GM23338 (cell line): ENCODE results near the gene SREK1IP1. TPM values are rescaled to one million over a fixed set of nuclear protein-coding genes. Genes with fewer than 3 reads are reported as not detected.

Source experiments
- ATAC-seq: fragments of 200-7000 bp; cut with Tn5 transposase; 3 replicates; pipeline ENCODE4 v1.9.1; 2020
- DNase-seq: peaks from one replicate; pipeline ENCODE4 v3.0.0-alpha.2; 2015; ENCODE audit warnings: low spot score
- H2AFZ ChIP-seq: fragments of 200-600 bp; sonication (generic); 2 replicates; pipeline ENCODE4 v1.8.0; 2016; ENCODE audit warnings: antibody characterized with exemption, mild to moderate bottlenecking, moderate library complexity
- H3F3A ChIP-seq: fragments of 200-600 bp; sonication (generic); replicated peaks from 2 replicates; pipeline ENCODE4 v1.8.0; 2017; ENCODE audit warnings: antibody characterized with exemption, mixed run types, low read depth
- H3K27ac ChIP-seq: fragments of 200-600 bp; sonication (generic); 2 replicates; pipeline ENCODE4 v1.6.1; 2016; ENCODE audit warnings: low read depth
- H3K27me3 ChIP-seq: fragments of 200-600 bp; sonication (generic); 2 replicates; pipeline ENCODE4 v1.8.0; 2016; ENCODE audit warnings: mild to moderate bottlenecking, mixed run types, moderate library complexity; ENCODE audit not compliant: insufficient read depth
- H3K36me3 ChIP-seq: fragments of 200-600 bp; sonication (generic); 2 replicates; pipeline ENCODE4 v1.8.0; 2016; ENCODE audit warnings: mild to moderate bottlenecking; ENCODE audit not compliant: insufficient read depth
- H3K4me1 ChIP-seq: fragments of 200-600 bp; sonication (generic); 2 replicates; pipeline ENCODE4 v1.8.0; 2016; ENCODE audit warnings: mild to moderate bottlenecking, moderate library complexity; ENCODE audit not compliant: insufficient read depth
- H3K4me2 ChIP-seq: fragments of 200-600 bp; sonication (generic); 2 replicates; pipeline ENCODE4 v1.7.1; 2017; ENCODE audit warnings: mixed run types
- H3K4me3 ChIP-seq: fragments of 200-600 bp; sonication (generic); 2 replicates; pipeline ENCODE4 v1.6.1; 2016; ENCODE audit warnings: mixed run types
- H3K79me2 ChIP-seq: fragments of 200-600 bp; sonication (generic); replicated peaks from 2 replicates; pipeline ENCODE4 v1.8.0; 2017; ENCODE audit warnings: mild to moderate bottlenecking; ENCODE audit not compliant: insufficient read depth
- H3K9me2 ChIP-seq: fragments of 200-600 bp; sonication (generic); 2 replicates; pipeline ENCODE4 v1.8.0; 2017; ENCODE audit not compliant: insufficient read depth
- H4K20me1 ChIP-seq: fragments of 200-600 bp; sonication (generic); replicated peaks from 2 replicates; pipeline ENCODE4 v1.8.0; 2017; ENCODE audit warnings: mild to moderate bottlenecking; ENCODE audit not compliant: insufficient read depth
- H3K27ac Mint-ChIP-seq: 2 replicates; pipeline ENCODE4 v1.8.0; 2020; ENCODE audit warnings: inconsistent platforms, mild to moderate bottlenecking, moderate library complexity, mixed read lengths
- H3K27me3 Mint-ChIP-seq: 3 replicates; pipeline ENCODE4 v1.8.0; 2022; ENCODE audit warnings: low read depth, mild to moderate bottlenecking, moderate library complexity, mixed read lengths, inconsistent platforms; ENCODE audit not compliant: insufficient read depth, poor library complexity
- H3K36me3 Mint-ChIP-seq: 3 replicates; pipeline ENCODE4 v1.8.0; 2021; ENCODE audit warnings: low read depth, mild to moderate bottlenecking, inconsistent platforms, moderate library complexity, mixed read lengths
- H3K4me1 Mint-ChIP-seq: 3 replicates; pipeline ENCODE4 v1.8.0; 2020; ENCODE audit warnings: mild to moderate bottlenecking, inconsistent platforms, mixed read lengths
- H3K4me3 Mint-ChIP-seq: 3 replicates; pipeline ENCODE4 v1.8.0; 2021; ENCODE audit warnings: moderate library complexity, mild to moderate bottlenecking, inconsistent platforms, mixed read lengths
- H3K9me3 Mint-ChIP-seq: 3 replicates; pipeline ENCODE4 v1.8.0; 2020; ENCODE audit warnings: moderate library complexity, mild to moderate bottlenecking, inconsistent platforms, mixed read lengths
- CREB1 ChIP-seq: fragments of 250-450 bp; sonication (Bioruptor Pico); IDR thresholded peaks from 2 replicates; pipeline ENCODE4 v1.5.0; 2020; ENCODE audit warnings: low read depth, mild to moderate bottlenecking, moderate library complexity
- EZH2 ChIP-seq: fragments of 200-600 bp; sonication (generic); IDR thresholded peaks from one replicate; pipeline ENCODE4 v1.8.0; 2017; ENCODE audit warnings: antibody characterized with exemption, mild to moderate bottlenecking, low read depth; ENCODE audit not compliant: unreplicated experiment
- EZH2phosphoT487 ChIP-seq: fragments of 200-600 bp; sonication (generic); IDR thresholded peaks from one replicate; pipeline ENCODE4 v1.8.1; 2018; ENCODE audit warnings: antibody characterized with exemption; ENCODE audit not compliant: unreplicated experiment
- JUNB ChIP-seq: IDR thresholded peaks from one replicate; pipeline ENCODE4 v1.6.1; 2016; ENCODE audit warnings: antibody characterized with exemption; ENCODE audit not compliant: unreplicated experiment
- NANOG ChIP-seq: IDR thresholded peaks from 2 replicates; pipeline ENCODE4 v1.6.1; 2016; ENCODE audit warnings: antibody characterized with exemption, borderline replicate concordance
- POLR2AphosphoS5 ChIP-seq: IDR thresholded peaks from 2 replicates; pipeline ENCODE4 v1.6.1; 2016; ENCODE audit warnings: antibody characterized with exemption, low read depth
- STAT1 ChIP-seq: IDR thresholded peaks from one replicate; pipeline ENCODE4 v1.6.1; 2016; ENCODE audit warnings: antibody characterized with exemption; ENCODE audit not compliant: unreplicated experiment
- ZNF114 ChIP-seq: fragments of 250-450 bp; sonication (Bioruptor Pico); IDR thresholded peaks from 2 replicates; pipeline ENCODE4 v1.5.0; 2020; ENCODE audit warnings: mild to moderate bottlenecking, moderate library complexity
- ZNF331 ChIP-seq: fragments of 250-450 bp; sonication (Bioruptor Pico); IDR thresholded peaks from 2 replicates; pipeline ENCODE4 v1.5.0; 2020; ENCODE audit warnings: low read depth, mild to moderate bottlenecking, moderate library complexity
- polyA plus RNA-seq: library from polyadenylated mRNA; unstranded; fragments of >200 nt; fragmentation: Nextera tagmentation; extraction: Ambion mirVana; gene quantifications from 2 replicates; pipeline ENCODE4 v1.2.1, GENCODE V29; 2016
- total RNA-seq: library from RNA; depleted of rRNA; stranded (reverse); fragments of >200 nt; shearing (Covaris generic); gene quantifications from 2 replicates; pipeline ENCODE4 v1.2.3, GENCODE V29; 2014
- TF ChIP-seq, protein P1 (sequence below): IDR thresholded peaks from 2 replicates; pipeline ENCODE4 v1.6.1; 2016; ENCODE audit warnings: antibody characterized with exemption
- TF ChIP-seq, protein P2 (sequence below): fragments of 250-450 bp; sonication (Bioruptor Pico); IDR thresholded peaks from 2 replicates; pipeline ENCODE4 v1.5.0; 2020; ENCODE audit warnings: mild to moderate bottlenecking, moderate library complexity
- TF ChIP-seq, protein P3 (sequence below): IDR thresholded peaks from one replicate; pipeline ENCODE4 v1.6.1; 2018; ENCODE audit warnings: antibody characterized with exemption; ENCODE audit not compliant: unreplicated experiment
- TF ChIP-seq, protein P4 (sequence below), 2 experiments: fragments of 200-600 bp in 1 of 2; sonication (generic) in 1 of 2; conservative IDR thresholded peaks; 2 replicates each; pipeline versions ENCODE4 v1.5.1 to v1.6.1; 2016 to 2017; ENCODE audit warnings: antibody characterized with exemption in 2 of 2, low read depth in 2 of 2, mild to moderate bottlenecking in 2 of 2, moderate library complexity in 1 of 2

The SREK1IP1 gene
- total and polyA plus RNA-seq, 2 experiments from 2014 or later, result 16.7 to 137 TPM

- no peak for ATAC-seq
Measured at GRCh38 chr5:64789457-64789856, 21.0 kb upstream of the SREK1IP1 start.

More at GRCh38 chr5:64789457-64789856, 21.0 kb upstream of the SREK1IP1 start:
- Histone ChIP-seq H3K4me1 (no peaks in the 10 kb centered on the region), H4K20me1 (no peaks in the 10 kb centered on the region), H2AFZ (no peak overlapping the region), H3K4me2 (no peak overlapping the region), H3K27me3 (no peaks in the 10 kb centered on the region), H3K79me2 (no peaks in the 10 kb centered on the region), H3K4me3 (no peak overlapping the region), H3F3A (no peaks in the 10 kb centered on the region), H3K36me3 (no peaks in the 10 kb centered on the region; the same call in 1 of the 2 replicates), H3K9me2 (no peaks in the 10 kb centered on the region), H3K27ac (no peak overlapping the region)
- H3K4me1 Mint-ChIP-seq, result no peaks in the 10 kb centered on the region
- TF ChIP-seq, protein P1, sequence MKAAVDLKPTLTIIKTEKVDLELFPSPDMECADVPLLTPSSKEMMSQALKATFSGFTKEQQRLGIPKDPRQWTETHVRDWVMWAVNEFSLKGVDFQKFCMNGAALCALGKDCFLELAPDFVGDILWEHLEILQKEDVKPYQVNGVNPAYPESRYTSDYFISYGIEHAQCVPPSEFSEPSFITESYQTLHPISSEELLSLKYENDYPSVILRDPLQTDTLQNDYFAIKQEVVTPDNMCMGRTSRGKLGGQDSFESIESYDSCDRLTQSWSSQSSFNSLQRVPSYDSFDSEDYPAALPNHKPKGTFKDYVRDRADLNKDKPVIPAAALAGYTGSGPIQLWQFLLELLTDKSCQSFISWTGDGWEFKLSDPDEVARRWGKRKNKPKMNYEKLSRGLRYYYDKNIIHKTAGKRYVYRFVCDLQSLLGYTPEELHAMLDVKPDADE, result no peak
- TF ChIP-seq EZH2, result no peak
- no peak for TF ChIP-seq CREB1 (CRISPR knock-in tag)
- no peak for TF ChIP-seq ZNF114 (CRISPR knock-in tag)
- TF ChIP-seq EZH2phosphoT487, result no peak
- TF ChIP-seq POLR2AphosphoS5, result no peak
- TF ChIP-seq STAT1, result no peak
- no peak for TF ChIP-seq ZNF331 (CRISPR knock-in tag)
- TF ChIP-seq, protein P2, sequence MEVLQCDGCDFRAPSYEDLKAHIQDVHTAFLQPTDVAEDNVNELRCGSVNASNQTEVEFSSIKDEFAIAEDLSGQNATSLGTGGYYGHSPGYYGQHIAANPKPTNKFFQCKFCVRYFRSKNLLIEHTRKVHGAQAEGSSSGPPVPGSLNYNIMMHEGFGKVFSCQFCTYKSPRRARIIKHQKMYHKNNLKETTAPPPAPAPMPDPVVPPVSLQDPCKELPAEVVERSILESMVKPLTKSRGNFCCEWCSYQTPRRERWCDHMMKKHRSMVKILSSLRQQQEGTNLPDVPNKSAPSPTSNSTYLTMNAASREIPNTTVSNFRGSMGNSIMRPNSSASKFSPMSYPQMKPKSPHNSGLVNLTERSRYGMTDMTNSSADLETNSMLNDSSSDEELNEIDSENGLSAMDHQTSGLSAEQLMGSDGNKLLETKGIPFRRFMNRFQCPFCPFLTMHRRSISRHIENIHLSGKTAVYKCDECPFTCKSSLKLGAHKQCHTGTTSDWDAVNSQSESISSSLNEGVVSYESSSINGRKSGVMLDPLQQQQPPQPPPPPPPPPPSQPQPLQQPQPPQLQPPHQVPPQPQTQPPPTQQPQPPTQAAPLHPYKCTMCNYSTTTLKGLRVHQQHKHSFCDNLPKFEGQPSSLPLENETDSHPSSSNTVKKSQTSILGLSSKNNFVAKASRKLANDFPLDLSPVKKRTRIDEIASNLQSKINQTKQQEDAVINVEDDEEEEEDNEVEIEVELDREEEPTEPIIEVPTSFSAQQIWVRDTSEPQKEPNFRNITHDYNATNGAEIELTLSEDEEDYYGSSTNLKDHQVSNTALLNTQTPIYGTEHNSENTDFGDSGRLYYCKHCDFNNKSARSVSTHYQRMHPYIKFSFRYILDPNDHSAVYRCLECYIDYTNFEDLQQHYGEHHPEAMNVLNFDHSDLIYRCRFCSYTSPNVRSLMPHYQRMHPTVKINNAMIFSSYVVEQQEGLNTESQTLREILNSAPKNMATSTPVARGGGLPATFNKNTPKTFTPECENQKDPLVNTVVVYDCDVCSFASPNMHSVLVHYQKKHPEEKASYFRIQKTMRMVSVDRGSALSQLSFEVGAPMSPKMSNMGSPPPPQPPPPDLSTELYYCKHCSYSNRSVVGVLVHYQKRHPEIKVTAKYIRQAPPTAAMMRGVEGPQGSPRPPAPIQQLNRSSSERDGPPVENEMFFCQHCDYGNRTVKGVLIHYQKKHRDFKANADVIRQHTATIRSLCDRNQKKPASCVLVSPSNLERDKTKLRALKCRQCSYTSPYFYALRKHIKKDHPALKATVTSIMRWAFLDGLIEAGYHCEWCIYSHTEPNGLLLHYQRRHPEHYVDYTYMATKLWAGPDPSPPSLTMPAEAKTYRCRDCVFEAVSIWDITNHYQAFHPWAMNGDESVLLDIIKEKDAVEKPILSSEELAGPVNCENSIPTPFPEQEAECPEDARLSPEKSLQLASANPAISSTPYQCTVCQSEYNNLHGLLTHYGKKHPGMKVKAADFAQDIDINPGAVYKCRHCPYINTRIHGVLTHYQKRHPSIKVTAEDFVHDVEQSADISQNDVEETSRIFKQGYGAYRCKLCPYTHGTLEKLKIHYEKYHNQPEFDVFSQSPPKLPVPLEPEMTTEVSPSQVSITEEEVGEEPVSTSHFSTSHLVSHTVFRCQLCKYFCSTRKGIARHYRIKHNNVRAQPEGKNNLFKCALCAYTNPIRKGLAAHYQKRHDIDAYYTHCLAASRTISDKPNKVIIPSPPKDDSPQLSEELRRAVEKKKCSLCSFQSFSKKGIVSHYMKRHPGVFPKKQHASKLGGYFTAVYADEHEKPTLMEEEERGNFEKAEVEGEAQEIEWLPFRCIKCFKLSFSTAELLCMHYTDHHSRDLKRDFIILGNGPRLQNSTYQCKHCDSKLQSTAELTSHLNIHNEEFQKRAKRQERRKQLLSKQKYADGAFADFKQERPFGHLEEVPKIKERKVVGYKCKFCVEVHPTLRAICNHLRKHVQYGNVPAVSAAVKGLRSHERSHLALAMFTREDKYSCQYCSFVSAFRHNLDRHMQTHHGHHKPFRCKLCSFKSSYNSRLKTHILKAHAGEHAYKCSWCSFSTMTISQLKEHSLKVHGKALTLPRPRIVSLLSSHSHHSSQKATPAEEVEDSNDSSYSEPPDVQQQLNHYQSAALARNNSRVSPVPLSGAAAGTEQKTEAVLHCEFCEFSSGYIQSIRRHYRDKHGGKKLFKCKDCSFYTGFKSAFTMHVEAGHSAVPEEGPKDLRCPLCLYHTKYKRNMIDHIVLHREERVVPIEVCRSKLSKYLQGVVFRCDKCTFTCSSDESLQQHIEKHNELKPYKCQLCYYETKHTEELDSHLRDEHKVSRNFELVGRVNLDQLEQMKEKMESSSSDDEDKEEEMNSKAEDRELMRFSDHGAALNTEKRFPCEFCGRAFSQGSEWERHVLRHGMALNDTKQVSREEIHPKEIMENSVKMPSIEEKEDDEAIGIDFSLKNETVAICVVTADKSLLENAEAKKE (CRISPR knock-in tag), result no peak
- no peak for TF ChIP-seq JUNB
- TF ChIP-seq, protein P3, sequence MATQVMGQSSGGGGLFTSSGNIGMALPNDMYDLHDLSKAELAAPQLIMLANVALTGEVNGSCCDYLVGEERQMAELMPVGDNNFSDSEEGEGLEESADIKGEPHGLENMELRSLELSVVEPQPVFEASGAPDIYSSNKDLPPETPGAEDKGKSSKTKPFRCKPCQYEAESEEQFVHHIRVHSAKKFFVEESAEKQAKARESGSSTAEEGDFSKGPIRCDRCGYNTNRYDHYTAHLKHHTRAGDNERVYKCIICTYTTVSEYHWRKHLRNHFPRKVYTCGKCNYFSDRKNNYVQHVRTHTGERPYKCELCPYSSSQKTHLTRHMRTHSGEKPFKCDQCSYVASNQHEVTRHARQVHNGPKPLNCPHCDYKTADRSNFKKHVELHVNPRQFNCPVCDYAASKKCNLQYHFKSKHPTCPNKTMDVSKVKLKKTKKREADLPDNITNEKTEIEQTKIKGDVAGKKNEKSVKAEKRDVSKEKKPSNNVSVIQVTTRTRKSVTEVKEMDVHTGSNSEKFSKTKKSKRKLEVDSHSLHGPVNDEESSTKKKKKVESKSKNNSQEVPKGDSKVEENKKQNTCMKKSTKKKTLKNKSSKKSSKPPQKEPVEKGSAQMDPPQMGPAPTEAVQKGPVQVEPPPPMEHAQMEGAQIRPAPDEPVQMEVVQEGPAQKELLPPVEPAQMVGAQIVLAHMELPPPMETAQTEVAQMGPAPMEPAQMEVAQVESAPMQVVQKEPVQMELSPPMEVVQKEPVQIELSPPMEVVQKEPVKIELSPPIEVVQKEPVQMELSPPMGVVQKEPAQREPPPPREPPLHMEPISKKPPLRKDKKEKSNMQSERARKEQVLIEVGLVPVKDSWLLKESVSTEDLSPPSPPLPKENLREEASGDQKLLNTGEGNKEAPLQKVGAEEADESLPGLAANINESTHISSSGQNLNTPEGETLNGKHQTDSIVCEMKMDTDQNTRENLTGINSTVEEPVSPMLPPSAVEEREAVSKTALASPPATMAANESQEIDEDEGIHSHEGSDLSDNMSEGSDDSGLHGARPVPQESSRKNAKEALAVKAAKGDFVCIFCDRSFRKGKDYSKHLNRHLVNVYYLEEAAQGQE, result no peak
- TF ChIP-seq, protein P4, sequence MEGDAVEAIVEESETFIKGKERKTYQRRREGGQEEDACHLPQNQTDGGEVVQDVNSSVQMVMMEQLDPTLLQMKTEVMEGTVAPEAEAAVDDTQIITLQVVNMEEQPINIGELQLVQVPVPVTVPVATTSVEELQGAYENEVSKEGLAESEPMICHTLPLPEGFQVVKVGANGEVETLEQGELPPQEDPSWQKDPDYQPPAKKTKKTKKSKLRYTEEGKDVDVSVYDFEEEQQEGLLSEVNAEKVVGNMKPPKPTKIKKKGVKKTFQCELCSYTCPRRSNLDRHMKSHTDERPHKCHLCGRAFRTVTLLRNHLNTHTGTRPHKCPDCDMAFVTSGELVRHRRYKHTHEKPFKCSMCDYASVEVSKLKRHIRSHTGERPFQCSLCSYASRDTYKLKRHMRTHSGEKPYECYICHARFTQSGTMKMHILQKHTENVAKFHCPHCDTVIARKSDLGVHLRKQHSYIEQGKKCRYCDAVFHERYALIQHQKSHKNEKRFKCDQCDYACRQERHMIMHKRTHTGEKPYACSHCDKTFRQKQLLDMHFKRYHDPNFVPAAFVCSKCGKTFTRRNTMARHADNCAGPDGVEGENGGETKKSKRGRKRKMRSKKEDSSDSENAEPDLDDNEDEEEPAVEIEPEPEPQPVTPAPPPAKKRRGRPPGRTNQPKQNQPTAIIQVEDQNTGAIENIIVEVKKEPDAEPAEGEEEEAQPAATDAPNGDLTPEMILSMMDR (conservative IDR thresholded peaks at IDR 0.05; ENCODE audit: low read depth in 2 of 2), result no peak
- TF ChIP-seq NANOG, result no peak
- no peak for DNase-seq
- H3K36me3 Mint-ChIP-seq, result peaks cover 11% of the 10 kb centered on the region
- no peak overlapping the region for H3K27ac Mint-ChIP-seq
- no peaks in the 10 kb centered on the region for H3K27me3 Mint-ChIP-seq
- H3K4me3 Mint-ChIP-seq, result no peak overlapping the region
- no peaks in the 10 kb centered on the region for H3K9me3 Mint-ChIP-seq
